Trophoblast cell (in vitro differentiated cells and primary cell): ENCODE measurements around the gene DDX56.
"Not testable (repeated sequence)": the region's sequence is repeated elsewhere in the genome, so short reads cannot be mapped to it uniquely, and the experiment has no call there.

ENCODE experiments used
- DNase-seq, 2 donors: peaks; one replicate each; pipeline ENCODE4 v3.0.0-alpha.2; 2016
- H2AFZ ChIP-seq: 2 replicates; pipeline ENCODE4 v1.6.1; 2013; ENCODE audit warnings: low read length, moderate library complexity, mild to moderate bottlenecking; ENCODE audit not compliant: insufficient read depth, poor library complexity
- H2AK5ac ChIP-seq: 2 replicates; pipeline ENCODE4 v1.6.1; 2013; ENCODE audit warnings: mild to moderate bottlenecking, low read length
- H2BK120ac ChIP-seq: 2 replicates; pipeline ENCODE4 v1.6.1; 2013; ENCODE audit warnings: low read length, mild to moderate bottlenecking, moderate library complexity; ENCODE audit not compliant: insufficient read depth, poor library complexity
- H2BK12ac ChIP-seq: 2 replicates; pipeline ENCODE4 v1.6.1; 2013; ENCODE audit warnings: mild to moderate bottlenecking, low read length, moderate library complexity
- H2BK5ac ChIP-seq: 2 replicates; pipeline ENCODE4 v1.6.1; 2013; ENCODE audit warnings: low read length, low read depth, moderate library complexity, mild to moderate bottlenecking; ENCODE audit not compliant: poor library complexity
- H3K14ac ChIP-seq: 2 replicates; pipeline ENCODE4 v1.6.1; 2013; ENCODE audit warnings: mild to moderate bottlenecking, low read length
- H3K18ac ChIP-seq: 2 replicates; pipeline ENCODE4 v1.6.1; 2013; ENCODE audit warnings: mild to moderate bottlenecking, low read length
- H3K23ac ChIP-seq: 2 replicates; pipeline ENCODE4 v1.6.1; 2013; ENCODE audit warnings: low read length
- H3K27ac ChIP-seq: 2 replicates; pipeline ENCODE4 v1.5.1; 2013; ENCODE audit warnings: low read depth, mild to moderate bottlenecking, inconsistent platforms, low read length, moderate library complexity
- H3K27me3 ChIP-seq: 2 replicates; pipeline ENCODE4 v1.6.1; 2013; ENCODE audit warnings: inconsistent platforms, mild to moderate bottlenecking, low read length, moderate library complexity; ENCODE audit not compliant: insufficient read depth
- H3K36me3 ChIP-seq, 2 experiments: 1 replicate in 1 of 2; 2 replicates in 1 of 2; pipeline ENCODE4 v1.6.1; 2013; ENCODE audit warnings: low read length in 2 of 2, mild to moderate bottlenecking in 2 of 2, moderate library complexity in 1 of 2; ENCODE audit not compliant: insufficient read depth in 2 of 2, control insufficient read depth in 1 of 2
- H3K4ac ChIP-seq: 2 replicates; pipeline ENCODE4 v1.6.1; 2013; ENCODE audit warnings: low read depth, mild to moderate bottlenecking, low read length, moderate library complexity
- H3K4me1 ChIP-seq, 2 experiments: 1 replicate in 1 of 2; 2 replicates in 1 of 2; pipeline ENCODE4 v1.6.1; 2013; ENCODE audit warnings: low read length in 2 of 2, mild to moderate bottlenecking in 2 of 2, moderate library complexity in 1 of 2; ENCODE audit not compliant: insufficient read depth in 2 of 2, control insufficient read depth in 1 of 2
- H3K4me2 ChIP-seq: 2 replicates; pipeline ENCODE4 v1.6.1; 2013; ENCODE audit warnings: inconsistent platforms, mild to moderate bottlenecking, low read length, moderate library complexity
- H3K4me3 ChIP-seq: 2 replicates; pipeline ENCODE4 v1.5.1; 2013; ENCODE audit warnings: mild to moderate bottlenecking, low read depth, low read length, inconsistent platforms
- H3K79me1 ChIP-seq: one replicate; pipeline ENCODE4 v1.6.1; 2013; ENCODE audit warnings: low read length
- H3K79me2 ChIP-seq: 2 replicates; pipeline ENCODE4 v1.6.1; 2013; ENCODE audit warnings: low read length, mild to moderate bottlenecking; ENCODE audit not compliant: control insufficient read depth, insufficient read depth, poor library complexity
- H3K9ac ChIP-seq: 2 replicates; pipeline ENCODE4 v1.6.1; 2013; ENCODE audit warnings: mild to moderate bottlenecking, low read length
- H3K9me3 ChIP-seq: 2 replicates; pipeline ENCODE4 v1.6.1; 2013; ENCODE audit warnings: low read depth, mild to moderate bottlenecking, control low read depth, inconsistent platforms, low read length; ENCODE audit not compliant: insufficient read depth
- H4K12ac ChIP-seq: 2 replicates; pipeline ENCODE4 v1.6.1; 2013; ENCODE audit warnings: low read depth, mild to moderate bottlenecking, low read length, moderate library complexity
- H4K8ac ChIP-seq: 2 replicates; pipeline ENCODE4 v1.6.1; 2013; ENCODE audit warnings: low read depth, mild to moderate bottlenecking, low read length, moderate library complexity
- H4K91ac ChIP-seq: one replicate; pipeline ENCODE4 v1.6.1; 2013; ENCODE audit warnings: low read depth, mild to moderate bottlenecking, low read length, moderate library complexity
- WGBS: extraction: QIAGEN DNeasy Blood & Tissue Kit; methylation state at CpG from one replicate; pipeline ENCODE4 v1.1.7; 2013; ENCODE audit warnings: missing lambda C conversion rate; ENCODE audit not compliant: insufficient read length, insufficient coverage; ENCODE audit errors: extremely low coverage; 5-methylcytosine and 5-hydroxymethylcytosine counted together

The DDX56 gene

GRCh38 chr7:44563171-44563679 is 10.5 kb downstream of the DDX56 start:
- Histone ChIP-seq H3K4me1 (no peaks in the 10 kb centered on the region), H3K27me3 (no peaks in the 10 kb centered on the region), H2AFZ (no peak overlapping the region), H3K23ac (no peak overlapping the region), H2BK120ac (no peak overlapping the region), H4K8ac (no peak overlapping the region), H3K79me2 (no peaks in the 10 kb centered on the region), H3K79me1 (no peaks in the 10 kb centered on the region), H3K4ac (no peak overlapping the region), H3K9ac (no peak overlapping the region), H4K91ac (no peak overlapping the region), H3K27ac (no peak overlapping the region), H3K14ac (no peak overlapping the region), H3K4me3 (no peak overlapping the region), H2AK5ac (no peak overlapping the region), H2BK12ac (no peak overlapping the region), H3K9me3 (no peaks in the 10 kb centered on the region), H3K18ac (no peak overlapping the region), H3K36me3 (peaks cover 41 to 46% of the 10 kb centered on the region in 2 experiments), H2BK5ac (no peak overlapping the region), H3K4me2 (no peak overlapping the region), H4K12ac (no peak overlapping the region)
- DNase-seq = no peak
- no CpG with 5 or more reads among the region's 3 CpGs for WGBS

- not testable (repeated sequence) for H3K18ac ChIP-seq, H3K79me1 ChIP-seq, H2AFZ ChIP-seq, H2AK5ac ChIP-seq, H3K9ac ChIP-seq, H2BK120ac ChIP-seq, H3K4me1 ChIP-seq, H2BK5ac ChIP-seq, DNase-seq, H3K14ac ChIP-seq, H3K9me3 ChIP-seq, H3K79me2 ChIP-seq, H3K23ac ChIP-seq, H3K4me3 ChIP-seq, H3K4ac ChIP-seq, H4K91ac ChIP-seq, H4K8ac ChIP-seq, H3K4me2 ChIP-seq, H3K27me3 ChIP-seq, H4K12ac ChIP-seq, H3K27ac ChIP-seq, H2BK12ac ChIP-seq
- H3K36me3 ChIP-seq = peaks cover 35 to 40% of the 10 kb centered on the region in 2 experiments
- no CpG with 5 or more reads among the region's 8 CpGs for whole genome bisulfite sequencing
Observed at GRCh38 chr7:44562622-44562962, 11.1 kb downstream of the DDX56 start.

GRCh38 chr7:44561962-44562621 is 11.6 kb downstream of the DDX56 start:
- H4K8ac ChIP-seq = no peak overlapping the region
- WGBS = no CpG with 5 or more reads among the region's 7 CpGs
- no peaks in the 10 kb centered on the region for H3K9me3 ChIP-seq
- H2AFZ ChIP-seq = no peak overlapping the region
- no peak overlapping the region for H4K91ac ChIP-seq
- no peaks in the 10 kb centered on the region for H3K27me3 ChIP-seq
- H3K4me3 ChIP-seq = no peak overlapping the region
- no peaks in the 10 kb centered on the region for H3K79me1 ChIP-seq
- no peak overlapping the region for H3K4ac ChIP-seq
- H2BK12ac ChIP-seq = no peak overlapping the region
- DNase-seq = peak; percentile 52 to 84
- H3K4me2 ChIP-seq = no peak overlapping the region
- no peak overlapping the region for H3K23ac ChIP-seq
- H2AK5ac ChIP-seq = no peak overlapping the region
- H3K36me3 ChIP-seq = peaks cover 31 to 35% of the 10 kb centered on the region in 2 experiments
- no peak overlapping the region for H3K9ac ChIP-seq
- no peaks in the 10 kb centered on the region for H3K4me1 ChIP-seq
- H3K18ac ChIP-seq = no peak overlapping the region
- H3K27ac ChIP-seq = no peak overlapping the region
- no peak overlapping the region for H2BK5ac ChIP-seq
- no peak overlapping the region for H3K14ac ChIP-seq
- H2BK120ac ChIP-seq = no peak overlapping the region
- H3K79me2 ChIP-seq = no peaks in the 10 kb centered on the region
- no peak overlapping the region for H4K12ac ChIP-seq

- WGBS = no CpG with 5 or more reads among the region's 6 CpGs
- H4K91ac ChIP-seq = no peak overlapping the region
Observed at GRCh38 chr7:44561481-44561880, 12.2 kb downstream of the DDX56 start.

More at GRCh38 chr7:44561481-44561880, 12.2 kb downstream of the DDX56 start:
- no peak overlapping the region for H4K12ac ChIP-seq
- H3K4ac ChIP-seq = no peak overlapping the region
- no peaks in the 10 kb centered on the region for H3K27me3 ChIP-seq
- no peaks in the 10 kb centered on the region for H3K79me2 ChIP-seq
- no peaks in the 10 kb centered on the region for H3K79me1 ChIP-seq
- no peak overlapping the region for H4K8ac ChIP-seq
- H2AFZ ChIP-seq = no peak overlapping the region
- H3K9ac ChIP-seq = no peak overlapping the region
- H3K4me1 ChIP-seq = no peaks in the 10 kb centered on the region
- H3K14ac ChIP-seq = no peak overlapping the region
- H3K23ac ChIP-seq = no peak overlapping the region
- H2BK120ac ChIP-seq = no peak overlapping the region
- H3K27ac ChIP-seq = no peak overlapping the region
- H3K4me2 ChIP-seq = no peak overlapping the region
- H3K4me3 ChIP-seq = no peak overlapping the region
- H3K36me3 ChIP-seq = peaks cover 26 to 29% of the 10 kb centered on the region in 2 experiments
- H2BK5ac ChIP-seq = no peak overlapping the region
- H2BK12ac ChIP-seq = no peak overlapping the region
- no peak for DNase-seq
- H2AK5ac ChIP-seq = no peak overlapping the region
- no peak overlapping the region for H3K18ac ChIP-seq
- H3K9me3 ChIP-seq = no peaks in the 10 kb centered on the region
